ENCODE data around the gene HEMK1.

GRCh38 chr3:50637011-50637410, 67.7 kb downstream of the HEMK1 start:
- TF ChIP-seq BCL3 (IDR thresholded peaks at IDR 0.05) (no peak), CTCF (IDR thresholded peaks at IDR 0.05) (no peak), GATA3 (IDR thresholded peaks at IDR 0.05; ENCODE audit: borderline replicate concordance) (no peak), ZSCAN20 (CRISPR knock-in tag; IDR thresholded peaks at IDR 0.05) (no peak), MAX (IDR thresholded peaks at IDR 0.05) (no peak)
